SK-N-SH treated with all-trans-retinoic acid at 6 μM for 48 hours (cell line): Measurements from ENCODE around the gene LMAN1.

ENCODE experiments used
- ATAC-seq: fragments of 200-7000 bp; cut with Tn5 transposase; 3 replicates; pipeline ENCODE4 v1.9.1; 2020; ENCODE audit warnings: mild to moderate bottlenecking, moderate library complexity
- ARNTL ChIP-seq: fragments of 450-650 bp; formaldehyde crosslinking; IDR thresholded peaks from 2 replicates; pipeline ENCODE4 v1.5.0; 2020; ENCODE audit warnings: low read depth, mild to moderate bottlenecking, moderate library complexity, borderline replicate concordance
- BACH2 ChIP-seq: fragments of 250-450 bp; sonication (Bioruptor Pico); IDR thresholded peaks from 2 replicates; pipeline ENCODE4 v1.9.0; 2021; ENCODE audit warnings: mild to moderate bottlenecking, borderline replicate concordance
- CSDC2 ChIP-seq: fragments of 250-450 bp; sonication (Bioruptor Pico); IDR thresholded peaks from 2 replicates; pipeline ENCODE4 v1.5.0; 2020; ENCODE audit warnings: mild to moderate bottlenecking, moderate library complexity
- ESRRG ChIP-seq: fragments of 250-450 bp; sonication (Bioruptor Pico); IDR thresholded peaks from 2 replicates; pipeline ENCODE4 v1.6.1; 2021; ENCODE audit warnings: mild to moderate bottlenecking
- GLIS3 ChIP-seq: fragments of 250-450 bp; sonication (Bioruptor Pico); IDR thresholded peaks from 2 replicates; pipeline ENCODE4 v1.5.0; 2020; ENCODE audit warnings: mild to moderate bottlenecking, moderate library complexity
- ISL1 ChIP-seq: fragments of 250-450 bp; sonication (Bioruptor Pico); IDR thresholded peaks from 2 replicates; pipeline ENCODE4 v2.1.2; 2022; ENCODE audit warnings: mild to moderate bottlenecking, moderate library complexity
- OSR1 ChIP-seq: fragments of 250-450 bp; sonication (Bioruptor Pico); IDR thresholded peaks from 2 replicates; pipeline ENCODE4 v1.8.0; 2022; ENCODE audit warnings: moderate library complexity, mild to moderate bottlenecking, inconsistent platforms
- PPARA ChIP-seq: fragments of 250-450 bp; sonication (Bioruptor Pico); IDR thresholded peaks from 2 replicates; pipeline ENCODE4 v1.5.0; 2020; ENCODE audit warnings: mild to moderate bottlenecking, borderline replicate concordance
- RARB ChIP-seq: fragments of 250-450 bp; sonication (Bioruptor Pico); IDR thresholded peaks from 2 replicates; pipeline ENCODE4 v1.8.0; 2021; ENCODE audit warnings: mild to moderate bottlenecking, moderate library complexity
- SNAI2 ChIP-seq: fragments of 250-450 bp; sonication (Bioruptor Pico); IDR thresholded peaks from 2 replicates; pipeline ENCODE4 v1.5.0; 2020; ENCODE audit warnings: mild to moderate bottlenecking, moderate library complexity
- TCF4 ChIP-seq: fragments of 250-450 bp; sonication (Bioruptor Pico); IDR thresholded peaks from 2 replicates; pipeline ENCODE4 v1.8.0; 2021; ENCODE audit warnings: mild to moderate bottlenecking, moderate library complexity, borderline replicate concordance
- TOX ChIP-seq: fragments of 250-450 bp; sonication (Bioruptor Pico); IDR thresholded peaks from 2 replicates; pipeline ENCODE4 v1.8.0; 2021; ENCODE audit warnings: mild to moderate bottlenecking, moderate library complexity, borderline replicate concordance
- ZC3H10 ChIP-seq: fragments of 250-450 bp; sonication (Bioruptor Pico); IDR thresholded peaks from 2 replicates; pipeline ENCODE4 v1.5.1; 2021; ENCODE audit warnings: mild to moderate bottlenecking, moderate library complexity
- ZFP3 ChIP-seq: fragments of 250-450 bp; sonication (Bioruptor Pico); IDR thresholded peaks from 2 replicates; pipeline ENCODE4 v1.5.0; 2020; ENCODE audit warnings: mild to moderate bottlenecking, moderate library complexity
- ZFP30 ChIP-seq: fragments of 450-650 bp; formaldehyde crosslinking; IDR thresholded peaks from 2 replicates; pipeline ENCODE4 v1.5.0; 2022; ENCODE audit warnings: mild to moderate bottlenecking, moderate library complexity
- ZNF565 ChIP-seq: fragments of 450-650 bp; formaldehyde crosslinking; conservative IDR thresholded peaks from 2 replicates; pipeline ENCODE4 v1.5.0; 2020; ENCODE audit warnings: low read depth, mild to moderate bottlenecking, moderate library complexity
- ZNF8 ChIP-seq: fragments of 450-650 bp; formaldehyde crosslinking; IDR thresholded peaks from 2 replicates; pipeline ENCODE4 v1.5.0; 2020; ENCODE audit warnings: mild to moderate bottlenecking, moderate library complexity
- TF ChIP-seq, protein P1 (sequence below): fragments of 250-450 bp; sonication (Bioruptor Pico); IDR thresholded peaks from 2 replicates; pipeline ENCODE4 v1.5.0; 2020; ENCODE audit warnings: mild to moderate bottlenecking, moderate library complexity
- TF ChIP-seq, protein P2 (sequence below): fragments of 250-450 bp; sonication (Bioruptor Pico); IDR thresholded peaks from 2 replicates; pipeline ENCODE4 v1.8.0; 2021; ENCODE audit warnings: low read depth, mild to moderate bottlenecking, moderate library complexity, borderline replicate concordance
- TF ChIP-seq, protein P3 (sequence below): fragments of 250-450 bp; sonication (Bioruptor Pico); IDR thresholded peaks from 2 replicates; pipeline ENCODE4 v1.8.0; 2020; ENCODE audit warnings: mild to moderate bottlenecking, moderate library complexity, borderline replicate concordance
- TF ChIP-seq, protein P4 (sequence below): fragments of 250-450 bp; sonication (Bioruptor Pico); IDR thresholded peaks from 2 replicates; pipeline ENCODE4 v1.5.1; 2021; ENCODE audit warnings: mild to moderate bottlenecking, moderate library complexity

The LMAN1 gene

DNA sequence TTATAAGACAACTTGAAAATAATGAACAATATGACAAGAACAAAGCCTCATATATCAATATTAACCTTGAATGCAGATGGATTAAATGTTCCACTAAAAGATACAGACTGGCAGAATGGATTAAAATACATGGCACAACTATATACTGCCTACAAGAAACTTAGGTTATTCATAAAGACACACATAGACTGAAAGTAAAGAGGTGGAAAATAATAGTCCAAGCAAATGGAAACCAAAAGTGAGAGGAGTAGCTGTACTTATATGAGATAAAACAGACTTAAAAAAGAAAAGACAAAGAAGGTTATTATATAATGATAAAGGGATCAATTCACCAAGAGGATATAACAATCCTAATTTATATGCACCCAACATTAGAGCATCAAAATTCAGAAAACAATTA, 18.2 kb downstream of the LMAN1 start (continued):
- TF ChIP-seq, protein P1, sequence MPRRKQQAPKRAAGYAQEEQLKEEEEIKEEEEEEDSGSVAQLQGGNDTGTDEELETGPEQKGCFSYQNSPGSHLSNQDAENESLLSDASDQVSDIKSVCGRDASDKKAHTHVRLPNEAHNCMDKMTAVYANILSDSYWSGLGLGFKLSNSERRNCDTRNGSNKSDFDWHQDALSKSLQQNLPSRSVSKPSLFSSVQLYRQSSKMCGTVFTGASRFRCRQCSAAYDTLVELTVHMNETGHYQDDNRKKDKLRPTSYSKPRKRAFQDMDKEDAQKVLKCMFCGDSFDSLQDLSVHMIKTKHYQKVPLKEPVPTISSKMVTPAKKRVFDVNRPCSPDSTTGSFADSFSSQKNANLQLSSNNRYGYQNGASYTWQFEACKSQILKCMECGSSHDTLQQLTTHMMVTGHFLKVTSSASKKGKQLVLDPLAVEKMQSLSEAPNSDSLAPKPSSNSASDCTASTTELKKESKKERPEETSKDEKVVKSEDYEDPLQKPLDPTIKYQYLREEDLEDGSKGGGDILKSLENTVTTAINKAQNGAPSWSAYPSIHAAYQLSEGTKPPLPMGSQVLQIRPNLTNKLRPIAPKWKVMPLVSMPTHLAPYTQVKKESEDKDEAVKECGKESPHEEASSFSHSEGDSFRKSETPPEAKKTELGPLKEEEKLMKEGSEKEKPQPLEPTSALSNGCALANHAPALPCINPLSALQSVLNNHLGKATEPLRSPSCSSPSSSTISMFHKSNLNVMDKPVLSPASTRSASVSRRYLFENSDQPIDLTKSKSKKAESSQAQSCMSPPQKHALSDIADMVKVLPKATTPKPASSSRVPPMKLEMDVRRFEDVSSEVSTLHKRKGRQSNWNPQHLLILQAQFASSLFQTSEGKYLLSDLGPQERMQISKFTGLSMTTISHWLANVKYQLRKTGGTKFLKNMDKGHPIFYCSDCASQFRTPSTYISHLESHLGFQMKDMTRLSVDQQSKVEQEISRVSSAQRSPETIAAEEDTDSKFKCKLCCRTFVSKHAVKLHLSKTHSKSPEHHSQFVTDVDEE (CRISPR knock-in tag), result no peak
- TF ChIP-seq RARB (CRISPR knock-in tag), result no peak

DNA sequence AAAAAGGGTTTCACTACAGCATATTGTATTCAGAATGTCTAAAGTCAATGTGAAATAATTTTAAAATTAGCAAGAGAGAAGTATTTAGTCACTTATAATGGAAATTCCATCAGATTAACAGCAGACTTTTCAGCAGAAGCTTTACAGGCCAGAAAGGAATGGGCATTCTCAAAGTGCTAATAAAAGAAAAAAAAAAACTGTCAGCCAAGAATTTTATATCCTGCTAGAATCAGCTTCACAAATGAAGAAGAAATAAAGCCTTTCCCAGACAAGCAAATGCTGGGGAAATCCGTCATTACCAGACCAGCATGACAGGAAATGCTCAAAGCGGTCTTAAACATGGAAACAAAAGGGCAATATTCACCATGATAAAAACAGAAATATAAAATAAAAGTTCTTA, 18.8 kb downstream of the LMAN1 start:
- TF ChIP-seq PPARA (CRISPR knock-in tag), result no peak
- TF ChIP-seq, protein P2, sequence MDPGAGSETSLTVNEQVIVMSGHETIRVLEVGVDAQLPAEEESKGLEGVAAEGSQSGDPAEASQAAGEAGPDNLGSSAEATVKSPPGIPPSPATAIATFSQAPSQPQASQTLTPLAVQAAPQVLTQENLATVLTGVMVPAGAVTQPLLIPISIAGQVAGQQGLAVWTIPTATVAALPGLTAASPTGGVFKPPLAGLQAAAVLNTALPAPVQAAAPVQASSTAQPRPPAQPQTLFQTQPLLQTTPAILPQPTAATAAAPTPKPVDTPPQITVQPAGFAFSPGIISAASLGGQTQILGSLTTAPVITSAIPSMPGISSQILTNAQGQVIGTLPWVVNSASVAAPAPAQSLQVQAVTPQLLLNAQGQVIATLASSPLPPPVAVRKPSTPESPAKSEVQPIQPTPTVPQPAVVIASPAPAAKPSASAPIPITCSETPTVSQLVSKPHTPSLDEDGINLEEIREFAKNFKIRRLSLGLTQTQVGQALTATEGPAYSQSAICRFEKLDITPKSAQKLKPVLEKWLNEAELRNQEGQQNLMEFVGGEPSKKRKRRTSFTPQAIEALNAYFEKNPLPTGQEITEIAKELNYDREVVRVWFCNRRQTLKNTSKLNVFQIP (CRISPR knock-in tag), result no peak
- TF ChIP-seq, protein P3, sequence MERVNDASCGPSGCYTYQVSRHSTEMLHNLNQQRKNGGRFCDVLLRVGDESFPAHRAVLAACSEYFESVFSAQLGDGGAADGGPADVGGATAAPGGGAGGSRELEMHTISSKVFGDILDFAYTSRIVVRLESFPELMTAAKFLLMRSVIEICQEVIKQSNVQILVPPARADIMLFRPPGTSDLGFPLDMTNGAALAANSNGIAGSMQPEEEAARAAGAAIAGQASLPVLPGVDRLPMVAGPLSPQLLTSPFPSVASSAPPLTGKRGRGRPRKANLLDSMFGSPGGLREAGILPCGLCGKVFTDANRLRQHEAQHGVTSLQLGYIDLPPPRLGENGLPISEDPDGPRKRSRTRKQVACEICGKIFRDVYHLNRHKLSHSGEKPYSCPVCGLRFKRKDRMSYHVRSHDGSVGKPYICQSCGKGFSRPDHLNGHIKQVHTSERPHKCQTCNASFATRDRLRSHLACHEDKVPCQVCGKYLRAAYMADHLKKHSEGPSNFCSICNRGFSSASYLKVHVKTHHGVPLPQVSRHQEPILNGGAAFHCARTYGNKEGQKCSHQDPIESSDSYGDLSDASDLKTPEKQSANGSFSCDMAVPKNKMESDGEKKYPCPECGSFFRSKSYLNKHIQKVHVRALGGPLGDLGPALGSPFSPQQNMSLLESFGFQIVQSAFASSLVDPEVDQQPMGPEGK (CRISPR knock-in tag), result no peak
- TF ChIP-seq TCF4 (CRISPR knock-in tag), result no peak
- no peak for TF ChIP-seq GLIS3 (CRISPR knock-in tag)
- TF ChIP-seq ZC3H10 (CRISPR knock-in tag), result no peak
- ATAC-seq, result no peak

DNA sequence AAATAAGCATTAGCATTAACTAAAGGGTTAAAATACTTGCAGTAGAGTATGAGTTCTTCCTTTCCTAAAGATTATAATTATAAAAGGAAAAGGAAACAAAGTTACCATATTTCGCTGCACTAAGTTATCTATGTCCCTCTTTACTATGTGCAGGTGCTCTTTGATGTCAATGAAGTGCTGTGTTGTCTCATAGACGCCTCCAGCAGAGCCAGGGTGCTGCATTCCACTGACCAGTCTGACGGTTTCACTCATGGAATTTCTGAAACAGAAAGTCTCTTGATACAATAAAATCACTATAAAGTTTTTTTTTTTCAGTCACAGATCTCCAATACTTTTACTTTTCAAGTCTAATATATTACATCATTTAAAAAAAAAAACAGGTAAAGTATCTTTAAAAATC, 26.1 kb downstream of the LMAN1 start:
- TF ChIP-seq, protein P3 (CRISPR knock-in tag), result no peak
- TF ChIP-seq ZFP30 (CRISPR knock-in tag) (no peak), OSR1 (no peak), ARNTL (CRISPR knock-in tag) (no peak), TOX (no peak), ZNF565 (CRISPR knock-in tag) (no peak)
- TF ChIP-seq, all 23 proteins: peak for 0
- ATAC-seq, result no peak

DNA sequence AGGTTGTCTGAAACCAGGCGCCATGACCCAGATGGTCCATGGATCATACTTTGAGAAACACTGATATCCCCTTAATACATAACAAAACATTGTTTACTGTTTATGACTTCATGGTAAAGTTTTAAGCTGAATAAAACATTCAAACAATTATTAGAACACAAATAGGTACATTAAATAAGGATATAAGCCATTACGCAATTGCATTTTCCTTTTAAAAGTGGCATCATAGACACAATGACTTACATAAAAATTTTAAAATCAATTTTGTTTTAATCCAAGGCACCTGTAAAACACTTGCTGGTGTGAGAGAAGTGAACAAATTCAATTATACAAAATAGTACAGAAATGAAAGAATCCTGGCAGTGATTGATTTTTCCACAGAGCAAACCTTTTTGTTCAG, 30.4 kb downstream of the LMAN1 start:
- no peak for ATAC-seq
- TF ChIP-seq PPARA (CRISPR knock-in tag) (no peak), ARNTL (CRISPR knock-in tag) (no peak), ISL1 (CRISPR knock-in tag) (no peak), ESRRG (CRISPR knock-in tag) (no peak), ZNF8 (CRISPR knock-in tag) (no peak), ZC3H10 (CRISPR knock-in tag) (no peak), OSR1 (no peak), CSDC2 (CRISPR knock-in tag) (no peak), SNAI2 (CRISPR knock-in tag) (no peak), ZFP30 (CRISPR knock-in tag) (no peak), GLIS3 (CRISPR knock-in tag) (no peak), RARB (CRISPR knock-in tag) (no peak), BACH2 (CRISPR knock-in tag) (no peak), TOX (no peak), TCF4 (CRISPR knock-in tag) (no peak), ZNF565 (CRISPR knock-in tag) (no peak), ZFP3 (CRISPR knock-in tag) (no peak)
- TF ChIP-seq, protein P4, sequence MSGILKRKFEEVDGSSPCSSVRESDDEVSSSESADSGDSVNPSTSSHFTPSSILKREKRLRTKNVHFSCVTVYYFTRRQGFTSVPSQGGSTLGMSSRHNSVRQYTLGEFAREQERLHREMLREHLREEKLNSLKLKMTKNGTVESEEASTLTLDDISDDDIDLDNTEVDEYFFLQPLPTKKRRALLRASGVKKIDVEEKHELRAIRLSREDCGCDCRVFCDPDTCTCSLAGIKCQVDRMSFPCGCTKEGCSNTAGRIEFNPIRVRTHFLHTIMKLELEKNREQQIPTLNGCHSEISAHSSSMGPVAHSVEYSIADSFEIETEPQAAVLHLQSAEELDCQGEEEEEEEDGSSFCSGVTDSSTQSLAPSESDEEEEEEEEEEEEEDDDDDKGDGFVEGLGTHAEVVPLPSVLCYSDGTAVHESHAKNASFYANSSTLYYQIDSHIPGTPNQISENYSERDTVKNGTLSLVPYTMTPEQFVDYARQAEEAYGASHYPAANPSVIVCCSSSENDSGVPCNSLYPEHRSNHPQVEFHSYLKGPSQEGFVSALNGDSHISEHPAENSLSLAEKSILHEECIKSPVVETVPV (CRISPR knock-in tag), result no peak
- TF ChIP-seq, protein P3 (CRISPR knock-in tag), result no peak
- TF ChIP-seq, protein P2 (CRISPR knock-in tag), result no peak
